ENCODE measurements around the gene KLHL35. TPM values are rescaled to one million over a fixed set of nuclear protein-coding genes. Genes with fewer than 3 reads are reported as not detected.

KLHL35 gene
- total RNA-seq, 2 donors from 2014 or later: 0.20 to 1.4 TPM

DNA sequence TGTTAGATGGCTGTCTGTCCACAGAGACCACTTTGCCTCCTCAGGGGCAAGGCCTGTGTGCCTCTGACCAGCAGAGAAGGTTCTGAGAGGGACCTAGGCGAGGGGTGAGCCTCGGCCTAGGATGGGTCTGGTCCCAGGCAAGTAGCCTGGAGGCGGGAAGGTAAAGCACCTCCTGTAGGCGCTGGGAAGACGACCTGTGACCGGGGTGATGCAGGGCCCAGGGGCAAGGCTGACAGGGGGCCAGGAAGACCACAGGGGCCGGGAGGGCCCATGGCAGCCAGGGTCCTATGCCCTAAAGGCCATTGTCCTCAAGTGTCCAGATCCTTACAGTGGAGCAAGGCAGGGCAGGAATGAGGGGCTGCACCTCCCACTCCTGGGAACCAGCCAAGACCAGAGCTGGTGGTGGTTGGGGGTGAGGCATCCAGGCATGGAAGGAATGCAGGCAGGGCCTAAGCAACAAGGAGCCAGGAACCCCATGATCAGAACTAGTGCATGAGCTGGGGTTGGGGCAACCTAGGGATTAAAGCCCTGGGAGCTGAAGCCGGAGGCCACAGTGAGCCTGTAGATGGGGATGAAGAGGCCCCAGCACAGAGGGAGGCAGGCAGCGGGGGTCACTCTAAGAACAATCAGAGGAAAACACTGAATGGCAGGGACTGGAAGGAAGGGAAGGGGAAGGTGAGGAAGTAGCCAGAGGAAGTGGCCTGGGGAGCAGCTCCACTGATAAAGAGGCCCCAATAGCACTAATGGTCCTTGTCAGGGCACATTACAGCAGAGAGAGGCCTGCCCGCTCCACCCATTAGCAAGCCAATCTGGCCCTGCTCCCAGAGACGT, 32.9 kb upstream of the KLHL35 start:
- Histone ChIP-seq H3K27ac (no peak overlapping the region), H3K4me1 (peaks cover 0 to 21% of the 10 kb centered on the region in 2 donors), H3K4me3 (no peak overlapping the region), H3K36me3 (no peaks in the 10 kb centered on the region), H3K9me3 (no peaks in the 10 kb centered on the region), H3K27me3 (no peaks in the 10 kb centered on the region)
- DNase-seq (ENCODE audit: low spot score): no peak
- TF ChIP-seq, protein P1, sequence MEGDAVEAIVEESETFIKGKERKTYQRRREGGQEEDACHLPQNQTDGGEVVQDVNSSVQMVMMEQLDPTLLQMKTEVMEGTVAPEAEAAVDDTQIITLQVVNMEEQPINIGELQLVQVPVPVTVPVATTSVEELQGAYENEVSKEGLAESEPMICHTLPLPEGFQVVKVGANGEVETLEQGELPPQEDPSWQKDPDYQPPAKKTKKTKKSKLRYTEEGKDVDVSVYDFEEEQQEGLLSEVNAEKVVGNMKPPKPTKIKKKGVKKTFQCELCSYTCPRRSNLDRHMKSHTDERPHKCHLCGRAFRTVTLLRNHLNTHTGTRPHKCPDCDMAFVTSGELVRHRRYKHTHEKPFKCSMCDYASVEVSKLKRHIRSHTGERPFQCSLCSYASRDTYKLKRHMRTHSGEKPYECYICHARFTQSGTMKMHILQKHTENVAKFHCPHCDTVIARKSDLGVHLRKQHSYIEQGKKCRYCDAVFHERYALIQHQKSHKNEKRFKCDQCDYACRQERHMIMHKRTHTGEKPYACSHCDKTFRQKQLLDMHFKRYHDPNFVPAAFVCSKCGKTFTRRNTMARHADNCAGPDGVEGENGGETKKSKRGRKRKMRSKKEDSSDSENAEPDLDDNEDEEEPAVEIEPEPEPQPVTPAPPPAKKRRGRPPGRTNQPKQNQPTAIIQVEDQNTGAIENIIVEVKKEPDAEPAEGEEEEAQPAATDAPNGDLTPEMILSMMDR (IDR thresholded peaks at IDR 0.05): no peak

DNA sequence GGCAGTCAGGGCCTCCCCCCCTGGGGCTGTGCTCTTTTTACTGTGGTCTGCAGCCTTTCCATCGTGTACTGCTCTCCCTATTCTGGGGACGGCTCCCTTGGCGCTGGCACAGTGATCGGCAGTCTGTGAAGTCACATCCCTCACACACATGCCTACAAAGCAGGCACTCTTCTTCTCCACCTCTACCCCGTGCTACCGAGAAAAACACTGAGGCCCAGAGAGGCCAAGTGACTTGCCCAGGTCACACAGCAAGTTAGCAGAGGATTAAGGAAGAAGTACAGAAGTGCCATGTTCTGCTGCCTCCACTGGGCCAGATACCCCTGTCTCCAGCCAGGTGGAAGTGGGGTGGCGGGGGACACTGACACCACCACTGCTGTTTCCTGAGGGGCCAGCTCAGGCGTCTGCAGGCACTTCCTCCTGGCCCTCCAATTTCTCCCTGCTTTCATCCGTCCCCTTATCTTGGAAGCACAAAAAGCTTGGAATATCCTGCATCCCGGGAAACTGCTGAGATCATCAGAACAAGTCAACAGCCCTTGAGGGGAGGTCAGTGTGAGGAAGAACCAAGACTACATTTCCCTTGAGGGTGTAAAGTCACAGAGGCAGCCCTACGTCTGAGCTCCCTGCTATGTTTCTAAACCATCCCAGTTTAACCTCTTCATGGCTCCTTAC, 30.2 kb upstream of the KLHL35 start:
- TF ChIP-seq, protein P1 (IDR thresholded peaks at IDR 0.05): no peak
- H3K9me3 ChIP-seq: no peaks in the 10 kb centered on the region
- peaks cover 0 to 11% of the 10 kb centered on the region in 2 donors for H3K4me1 ChIP-seq
- H3K27ac ChIP-seq: no peak overlapping the region
- no peak for DNase-seq (ENCODE audit: low spot score)
- H3K27me3 ChIP-seq: no peaks in the 10 kb centered on the region
- H3K4me3 ChIP-seq: no peak overlapping the region
- H3K36me3 ChIP-seq: no peaks in the 10 kb centered on the region

DNA sequence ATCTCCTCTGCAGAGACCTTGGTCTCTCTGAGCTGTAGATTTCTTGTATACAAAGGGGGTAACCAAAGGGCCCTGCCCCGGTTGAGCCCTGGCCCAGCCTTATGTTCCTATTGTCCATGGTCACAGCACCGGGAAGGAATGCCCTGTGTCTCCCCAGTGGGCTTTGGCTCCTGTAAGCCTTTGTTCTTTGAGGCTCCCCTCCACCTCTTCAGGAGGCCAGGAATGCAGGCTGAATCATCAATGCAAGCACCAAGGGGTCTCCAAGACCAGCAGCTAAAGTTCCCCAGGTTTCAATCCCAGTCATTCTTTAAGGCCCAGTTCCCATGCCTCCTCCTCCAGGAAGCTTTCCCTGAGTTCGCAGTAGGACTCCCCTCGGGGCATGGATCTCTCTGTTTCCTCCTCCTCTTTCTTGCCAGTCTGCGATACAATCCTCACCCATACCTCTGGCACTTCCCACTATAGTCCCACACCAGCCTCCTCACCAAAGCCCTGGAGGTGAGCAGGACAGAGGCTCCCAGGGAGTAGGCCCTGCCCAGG, 29.2 kb upstream of the KLHL35 start:
- H3K27ac ChIP-seq: no peak overlapping the region
- peaks cover 0 to 6% of the 10 kb centered on the region in 2 donors for H3K4me1 ChIP-seq
- TF ChIP-seq, protein P1 (IDR thresholded peaks at IDR 0.05): no peak
- H3K9me3 ChIP-seq: no peaks in the 10 kb centered on the region
- H3K4me3 ChIP-seq: no peak overlapping the region
- H3K27me3 ChIP-seq: no peaks in the 10 kb centered on the region
- no peaks in the 10 kb centered on the region for H3K36me3 ChIP-seq
- no peak for DNase-seq (ENCODE audit: low spot score)

DNA sequence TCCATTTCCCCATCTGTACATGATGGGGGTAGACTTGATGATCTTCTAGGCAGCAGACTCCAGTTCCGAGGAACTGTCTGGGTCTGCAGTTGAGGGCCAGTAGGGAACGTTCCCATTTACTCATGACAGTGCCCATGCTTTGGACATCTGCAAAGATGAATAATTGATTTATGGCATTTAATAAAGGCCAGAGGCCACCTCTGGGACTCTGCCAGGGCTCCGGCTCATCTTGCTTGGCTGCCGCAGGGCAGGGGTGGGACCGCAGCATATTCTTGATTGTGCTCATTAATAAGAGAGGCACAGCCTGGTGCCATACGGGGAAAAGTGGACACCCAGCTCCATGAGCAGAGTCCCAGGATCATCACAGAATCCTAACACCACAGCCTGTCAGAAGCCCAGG, 28.1 kb upstream of the KLHL35 start:
- no peak for DNase-seq (ENCODE audit: low spot score)
- Histone ChIP-seq H3K4me1 (peaks cover 0 to 6% of the 10 kb centered on the region in 2 donors), H3K4me3 (no peak overlapping the region), H3K9me3 (no peaks in the 10 kb centered on the region), H3K27ac (no peak overlapping the region), H3K36me3 (no peaks in the 10 kb centered on the region), H3K27me3 (no peaks in the 10 kb centered on the region)
- TF ChIP-seq, protein P1 (IDR thresholded peaks at IDR 0.05): no peak

DNA sequence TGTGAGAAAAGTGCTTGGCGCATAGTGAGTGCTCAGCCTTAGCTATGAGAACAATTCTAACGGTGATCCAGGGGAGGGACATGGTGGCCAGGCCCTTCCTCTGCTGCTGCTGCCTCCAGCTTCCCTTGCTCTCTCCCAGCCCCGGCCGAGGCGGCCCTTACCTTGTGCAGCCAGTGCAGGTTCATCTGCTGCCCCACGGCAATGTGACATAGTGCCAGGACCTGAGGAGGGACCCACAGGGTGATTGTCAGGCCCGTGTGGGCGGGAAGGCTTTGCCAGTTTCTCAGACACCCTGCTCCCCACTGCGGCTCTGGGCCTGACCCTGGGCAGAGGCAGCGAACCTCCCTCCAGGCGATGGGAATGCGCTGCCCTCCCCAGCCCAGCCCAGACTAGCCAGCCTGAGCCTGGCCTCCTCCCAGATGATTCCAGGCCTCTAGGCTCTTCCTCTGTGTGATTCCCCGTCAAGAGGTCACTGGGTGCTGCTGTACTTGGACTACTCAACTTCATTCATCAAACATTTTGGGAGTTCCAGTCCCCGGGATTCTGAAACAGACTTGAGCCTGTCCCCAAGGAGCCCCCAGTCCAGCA, 23.7 kb upstream of the KLHL35 start:
- TF ChIP-seq, protein P1 (IDR thresholded peaks at IDR 0.05): no peak
- H3K36me3 ChIP-seq: no peaks in the 10 kb centered on the region
- H3K27me3 ChIP-seq: no peaks in the 10 kb centered on the region
- DNase-seq (ENCODE audit: low spot score): no peak
- H3K27ac ChIP-seq: no peak overlapping the region
- H3K4me1 ChIP-seq: no peaks in the 10 kb centered on the region
- H3K9me3 ChIP-seq: no peaks in the 10 kb centered on the region
- no peak overlapping the region for H3K4me3 ChIP-seq

Data from right atrium auricular region (tissue), 2 donors.